ENCODE data around the gene NKX2-8. TPM values are rescaled to one million over a fixed set of nuclear protein-coding genes. Genes with fewer than 3 reads are reported as not detected.
A peak's percentile ranks its signal among the peaks of the same experiment; 100 is the strongest.

Gene NKX2-8
- total RNA-seq, 1 experiment from 2014 or later, result not detected

- TF ChIP-seq USF1 (CRISPR knock-in tag; IDR thresholded peaks at IDR 0.05), result no peak
- no peak for TF ChIP-seq ZNF423 (CRISPR knock-in tag; IDR thresholded peaks at IDR 0.05)
- no peak for TF ChIP-seq ATF6 (CRISPR knock-in tag; IDR thresholded peaks at IDR 0.05)
- TF ChIP-seq ZMAT4 (CRISPR knock-in tag; IDR thresholded peaks at IDR 0.05), result no peak
- TF ChIP-seq USF2 (CRISPR knock-in tag; IDR thresholded peaks at IDR 0.05), result no peak
- no peak for TF ChIP-seq ETV6 (CRISPR knock-in tag; IDR thresholded peaks at IDR 0.05)
- no peak for TF ChIP-seq RORB (CRISPR knock-in tag; IDR thresholded peaks at IDR 0.05)
- TF ChIP-seq CTCF (IDR thresholded peaks at IDR 0.05), result no peak
- TF ChIP-seq JAZF1 (CRISPR knock-in tag; IDR thresholded peaks at IDR 0.05), result no peak
- no peak for TF ChIP-seq E2F1 (CRISPR knock-in tag; IDR thresholded peaks at IDR 0.05)
These were observed 43.7 kb upstream of the NKX2-8 start (continued) for GRCh38 chr14:36626151-36626550.

GRCh38 chr14:36625436-36625835, 43.0 kb upstream of the NKX2-8 start:
- Mint-ChIP-seq H3K36me3 (no peaks in the 10 kb centered on the region), H3K4me3 (no peak overlapping the region), H3K27ac (no peak overlapping the region), H3K27me3 (ENCODE audit: low read depth) (peaks cover 18% of the 10 kb centered on the region), H3K4me1 (peaks cover 6% of the 10 kb centered on the region; the same call in 1 of the 2 replicates), H3K9me3 (peaks cover 18% of the 10 kb centered on the region)
- DNase-seq (ENCODE audit: low spot score) (no peak), ATAC-seq (peak; percentile 59)
- ChIA-PET CTCF (interaction anchor here (0.8 to 2.5 kb wide), 9 partner anchors 20 to 316 kb away, joined by 3 to 11 read pairs (median 4); no protein-coding TSS in a partner anchor), POLR2A (no interaction called here)
- no peak for TF ChIP-seq NFATC4 (CRISPR knock-in tag; IDR thresholded peaks at IDR 0.05)
- TF ChIP-seq TCF7 (CRISPR knock-in tag; IDR thresholded peaks at IDR 0.05; ENCODE audit: low read depth), result no peak
- no peak for TF ChIP-seq NR2C2 (CRISPR knock-in tag; IDR thresholded peaks at IDR 0.05)
- TF ChIP-seq E2F1 (CRISPR knock-in tag; IDR thresholded peaks at IDR 0.05), result no peak
- TF ChIP-seq ETV6 (CRISPR knock-in tag; IDR thresholded peaks at IDR 0.05), result no peak
- TF ChIP-seq IRF2 (CRISPR knock-in tag; IDR thresholded peaks at IDR 0.05; ENCODE audit: borderline replicate concordance, low read depth), result no peak

- ChIA-PET POLR2A (no interaction called here), CTCF (interaction anchor here (0.8 to 2.5 kb wide), 9 partner anchors 20 to 317 kb away, joined by 3 to 11 read pairs (median 4); no protein-coding TSS in a partner anchor)
- Mint-ChIP-seq H3K27ac (no peak overlapping the region), H3K4me1 (peaks cover 6% of the 10 kb centered on the region; the same call in 1 of the 2 replicates), H3K4me3 (no peak overlapping the region), H3K27me3 (ENCODE audit: low read depth) (peaks cover 18% of the 10 kb centered on the region), H3K36me3 (no peaks in the 10 kb centered on the region), H3K9me3 (peaks cover 18% of the 10 kb centered on the region)
- DNase-seq (ENCODE audit: low spot score), result no peak
- ATAC-seq, result no peak
- TF ChIP-seq ERG (CRISPR knock-in tag; IDR thresholded peaks at IDR 0.05), result no peak
- no peak for TF ChIP-seq ZNF416 (CRISPR knock-in tag; IDR thresholded peaks at IDR 0.05)
- no peak for TF ChIP-seq ZNF512 (CRISPR knock-in tag; IDR thresholded peaks at IDR 0.05; ENCODE audit: borderline replicate concordance)
- TF ChIP-seq AFF4 (CRISPR knock-in tag; IDR thresholded peaks at IDR 0.05; ENCODE audit: borderline replicate concordance), result no peak
These were observed 42.6 kb upstream of the NKX2-8 start for GRCh38 chr14:36625014-36625413.

Data from WTC11 (cell line).